H1 (cell line): ENCODE results near the gene PIGC. TPM values are rescaled to one million over a fixed set of nuclear protein-coding genes. Genes with fewer than 3 reads are reported as not detected.

Source experiments
- RNF2 ChIP-seq: fragments of 200-900, 300-1000 bp; sonication (generic); IDR thresholded peaks from 2 replicates; pipeline ENCODE4 v1.7.1; 2016; ENCODE audit warnings: borderline replicate concordance, low read depth, mild to moderate bottlenecking, antibody characterized with exemption, low read length; ENCODE audit not compliant: poor library complexity, severe bottlenecking; ENCODE audit errors: missing control alignments
- SUZ12 ChIP-seq: fragments of 200-600 bp; sonication (generic); IDR thresholded peaks from 2 replicates; pipeline ENCODE4 v1.6.1; 2012; ENCODE audit warnings: mild to moderate bottlenecking, inconsistent platforms, low read length, moderate library complexity, mixed read lengths
- polyA plus RNA-seq, 7 experiments: library from polyadenylated mRNA; depleted of rRNA in 3 of 7; stranded (reverse) in 5 of 7; unstranded in 2 of 7; fragments of >200 nt in 5 of 7; fragments of 200-250 nt in 2 of 7; gene quantifications; 1 replicate in 5 of 7; 2 replicates in 1 of 7; 4 replicates in 1 of 7; pipeline versions ENCODE4 v1.2.1 to v1.2.3, GENCODE V29; 2011 to 2013; ENCODE audit warnings: missing spikeins in 2 of 7, mixed read lengths in 2 of 7
- total RNA-seq: library from RNA; stranded (reverse); fragmentation: NEBNext Ultra II Directional; extraction: Animal tissue kit (Norgen Biotek cat#: 25700); gene quantifications from 2 replicates; pipeline ENCODE4 v1.2.1, GENCODE V29; 2021
- TF ChIP-seq, protein P1 (sequence below): fragments of 300-600 bp; sonication (generic); IDR thresholded peaks from 2 replicates; pipeline ENCODE4 v1.7.1; 2012; ENCODE audit warnings: low read length, moderate library complexity, mild to moderate bottlenecking, inconsistent platforms; ENCODE audit not compliant: insufficient replicate concordance

The PIGC gene
- total and polyA plus RNA-seq, 2 of the 8 experiments (the other 6 are each of a cell fraction or from before 2014, with no cell fraction given) = 21.0 to 39.3 TPM

DNA sequence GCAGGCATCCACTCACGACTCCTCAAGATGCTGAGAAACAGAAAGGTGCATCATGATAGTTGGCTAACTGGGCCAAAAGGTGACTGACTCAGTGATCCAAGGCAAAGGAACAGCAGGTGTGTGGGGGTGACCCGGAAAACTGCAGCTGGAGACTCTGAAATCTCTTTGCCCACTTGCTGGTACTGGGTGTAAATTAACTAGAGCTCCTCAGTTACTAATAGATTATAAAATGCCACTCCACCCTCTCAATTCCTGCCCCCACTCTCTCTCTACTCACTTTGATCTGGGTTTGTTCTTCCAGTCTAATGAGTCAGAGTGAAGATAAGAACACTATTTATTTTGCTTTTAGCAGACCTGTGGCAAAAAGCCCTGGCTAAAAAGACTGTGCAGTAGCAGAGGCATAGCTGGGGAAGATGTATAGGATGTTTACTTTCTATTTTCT is 7.2 kb upstream of the PIGC start (continued):
- TF ChIP-seq, protein P1, sequence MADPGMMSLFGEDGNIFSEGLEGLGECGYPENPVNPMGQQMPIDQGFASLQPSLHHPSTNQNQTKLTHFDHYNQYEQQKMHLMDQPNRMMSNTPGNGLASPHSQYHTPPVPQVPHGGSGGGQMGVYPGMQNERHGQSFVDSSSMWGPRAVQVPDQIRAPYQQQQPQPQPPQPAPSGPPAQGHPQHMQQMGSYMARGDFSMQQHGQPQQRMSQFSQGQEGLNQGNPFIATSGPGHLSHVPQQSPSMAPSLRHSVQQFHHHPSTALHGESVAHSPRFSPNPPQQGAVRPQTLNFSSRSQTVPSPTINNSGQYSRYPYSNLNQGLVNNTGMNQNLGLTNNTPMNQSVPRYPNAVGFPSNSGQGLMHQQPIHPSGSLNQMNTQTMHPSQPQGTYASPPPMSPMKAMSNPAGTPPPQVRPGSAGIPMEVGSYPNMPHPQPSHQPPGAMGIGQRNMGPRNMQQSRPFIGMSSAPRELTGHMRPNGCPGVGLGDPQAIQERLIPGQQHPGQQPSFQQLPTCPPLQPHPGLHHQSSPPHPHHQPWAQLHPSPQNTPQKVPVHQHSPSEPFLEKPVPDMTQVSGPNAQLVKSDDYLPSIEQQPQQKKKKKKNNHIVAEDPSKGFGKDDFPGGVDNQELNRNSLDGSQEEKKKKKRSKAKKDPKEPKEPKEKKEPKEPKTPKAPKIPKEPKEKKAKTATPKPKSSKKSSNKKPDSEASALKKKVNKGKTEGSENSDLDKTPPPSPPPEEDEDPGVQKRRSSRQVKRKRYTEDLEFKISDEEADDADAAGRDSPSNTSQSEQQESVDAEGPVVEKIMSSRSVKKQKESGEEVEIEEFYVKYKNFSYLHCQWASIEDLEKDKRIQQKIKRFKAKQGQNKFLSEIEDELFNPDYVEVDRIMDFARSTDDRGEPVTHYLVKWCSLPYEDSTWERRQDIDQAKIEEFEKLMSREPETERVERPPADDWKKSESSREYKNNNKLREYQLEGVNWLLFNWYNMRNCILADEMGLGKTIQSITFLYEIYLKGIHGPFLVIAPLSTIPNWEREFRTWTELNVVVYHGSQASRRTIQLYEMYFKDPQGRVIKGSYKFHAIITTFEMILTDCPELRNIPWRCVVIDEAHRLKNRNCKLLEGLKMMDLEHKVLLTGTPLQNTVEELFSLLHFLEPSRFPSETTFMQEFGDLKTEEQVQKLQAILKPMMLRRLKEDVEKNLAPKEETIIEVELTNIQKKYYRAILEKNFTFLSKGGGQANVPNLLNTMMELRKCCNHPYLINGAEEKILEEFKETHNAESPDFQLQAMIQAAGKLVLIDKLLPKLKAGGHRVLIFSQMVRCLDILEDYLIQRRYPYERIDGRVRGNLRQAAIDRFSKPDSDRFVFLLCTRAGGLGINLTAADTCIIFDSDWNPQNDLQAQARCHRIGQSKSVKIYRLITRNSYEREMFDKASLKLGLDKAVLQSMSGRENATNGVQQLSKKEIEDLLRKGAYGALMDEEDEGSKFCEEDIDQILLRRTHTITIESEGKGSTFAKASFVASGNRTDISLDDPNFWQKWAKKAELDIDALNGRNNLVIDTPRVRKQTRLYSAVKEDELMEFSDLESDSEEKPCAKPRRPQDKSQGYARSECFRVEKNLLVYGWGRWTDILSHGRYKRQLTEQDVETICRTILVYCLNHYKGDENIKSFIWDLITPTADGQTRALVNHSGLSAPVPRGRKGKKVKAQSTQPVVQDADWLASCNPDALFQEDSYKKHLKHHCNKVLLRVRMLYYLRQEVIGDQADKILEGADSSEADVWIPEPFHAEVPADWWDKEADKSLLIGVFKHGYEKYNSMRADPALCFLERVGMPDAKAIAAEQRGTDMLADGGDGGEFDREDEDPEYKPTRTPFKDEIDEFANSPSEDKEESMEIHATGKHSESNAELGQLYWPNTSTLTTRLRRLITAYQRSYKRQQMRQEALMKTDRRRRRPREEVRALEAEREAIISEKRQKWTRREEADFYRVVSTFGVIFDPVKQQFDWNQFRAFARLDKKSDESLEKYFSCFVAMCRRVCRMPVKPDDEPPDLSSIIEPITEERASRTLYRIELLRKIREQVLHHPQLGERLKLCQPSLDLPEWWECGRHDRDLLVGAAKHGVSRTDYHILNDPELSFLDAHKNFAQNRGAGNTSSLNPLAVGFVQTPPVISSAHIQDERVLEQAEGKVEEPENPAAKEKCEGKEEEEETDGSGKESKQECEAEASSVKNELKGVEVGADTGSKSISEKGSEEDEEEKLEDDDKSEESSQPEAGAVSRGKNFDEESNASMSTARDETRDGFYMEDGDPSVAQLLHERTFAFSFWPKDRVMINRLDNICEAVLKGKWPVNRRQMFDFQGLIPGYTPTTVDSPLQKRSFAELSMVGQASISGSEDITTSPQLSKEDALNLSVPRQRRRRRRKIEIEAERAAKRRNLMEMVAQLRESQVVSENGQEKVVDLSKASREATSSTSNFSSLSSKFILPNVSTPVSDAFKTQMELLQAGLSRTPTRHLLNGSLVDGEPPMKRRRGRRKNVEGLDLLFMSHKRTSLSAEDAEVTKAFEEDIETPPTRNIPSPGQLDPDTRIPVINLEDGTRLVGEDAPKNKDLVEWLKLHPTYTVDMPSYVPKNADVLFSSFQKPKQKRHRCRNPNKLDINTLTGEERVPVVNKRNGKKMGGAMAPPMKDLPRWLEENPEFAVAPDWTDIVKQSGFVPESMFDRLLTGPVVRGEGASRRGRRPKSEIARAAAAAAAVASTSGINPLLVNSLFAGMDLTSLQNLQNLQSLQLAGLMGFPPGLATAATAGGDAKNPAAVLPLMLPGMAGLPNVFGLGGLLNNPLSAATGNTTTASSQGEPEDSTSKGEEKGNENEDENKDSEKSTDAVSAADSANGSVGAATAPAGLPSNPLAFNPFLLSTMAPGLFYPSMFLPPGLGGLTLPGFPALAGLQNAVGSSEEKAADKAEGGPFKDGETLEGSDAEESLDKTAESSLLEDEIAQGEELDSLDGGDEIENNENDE = no peak
- TF ChIP-seq RNF2 (no peak), SUZ12 (no peak)
